ENCODE results near the gene TRIM3. TPM values are rescaled to one million over a fixed set of nuclear protein-coding genes. Genes with fewer than 3 reads are reported as not detected.

TRIM3 gene
- total RNA-seq, 1 experiment from 2014 or later, result 32.8 TPM

- no peak for DNase-seq (ENCODE audit: low spot score)
These were observed 35.7 kb downstream of the TRIM3 start for GRCh38 chr11:6437993-6438392.

GRCh38 chr11:6437423-6437822, 36.3 kb downstream of the TRIM3 start:
- no peak for DNase-seq (ENCODE audit: low spot score)

GRCh38 chr11:6433998-6434660, 39.6 kb downstream of the TRIM3 start:
- DNase-seq (ENCODE audit: low spot score), result no peak

- peak; percentile 98 for DNase-seq (ENCODE audit: low spot score)
These were observed 41.9 kb downstream of the TRIM3 start for GRCh38 chr11:6431861-6432260.

- DNase-seq (ENCODE audit: low spot score), result no peak
These were observed 46.2 kb downstream of the TRIM3 start for GRCh38 chr11:6427516-6427915.

- no peak for DNase-seq (ENCODE audit: low spot score)
These were observed 53.1 kb downstream of the TRIM3 start for GRCh38 chr11:6420677-6421076.

- DNase-seq (ENCODE audit: low spot score), result no peak
These were observed 54.6 kb downstream of the TRIM3 start, which contains the start of gene APBB1 for GRCh38 chr11:6419009-6419631. Gene APBB1 (minus strand): TSS chr11:6419094. CDS start chr11:6411347, 7,747 bp downstream.

GRCh38 chr11:6418557-6419008, 55.2 kb downstream of the TRIM3 start:
- no peak for DNase-seq (ENCODE audit: low spot score)

- DNase-seq (ENCODE audit: low spot score), result no peak
These were observed 55.7 kb downstream of the TRIM3 start for GRCh38 chr11:6417907-6418556.

- no peak for DNase-seq (ENCODE audit: low spot score)
These were observed 57.9 kb downstream of the TRIM3 start for GRCh38 chr11:6415797-6416196.

GRCh38 chr11:6414874-6415328, 58.8 kb downstream of the TRIM3 start:
- DNase-seq (ENCODE audit: low spot score), result no peak

GRCh38 chr11:6413791-6414201, 59.9 kb downstream of the TRIM3 start:
- no peak for DNase-seq (ENCODE audit: low spot score)

- no peak for DNase-seq (ENCODE audit: low spot score)
These were observed 62.1 kb downstream of the TRIM3 start for GRCh38 chr11:6411594-6412031.

GRCh38 chr11:6410695-6411430, 62.9 kb downstream of the TRIM3 start:
- DNase-seq (ENCODE audit: low spot score), result no peak

GRCh38 chr11:6406370-6406769, 67.4 kb downstream of the TRIM3 start:
- no peak for DNase-seq (ENCODE audit: low spot score)

GRCh38 chr11:6405846-6406245, 67.9 kb downstream of the TRIM3 start:
- DNase-seq (ENCODE audit: low spot score), result no peak

GRCh38 chr11:6405052-6405667, 68.6 kb downstream of the TRIM3 start:
- DNase-seq (ENCODE audit: low spot score), result no peak

- DNase-seq (ENCODE audit: low spot score), result no peak
These were observed 69.2 kb downstream of the TRIM3 start for GRCh38 chr11:6404342-6405051.

- no peak for DNase-seq (ENCODE audit: low spot score)
These were observed 70.2 kb downstream of the TRIM3 start for GRCh38 chr11:6403539-6403938.

- peak; percentile 41 for DNase-seq (ENCODE audit: low spot score)
These were observed 71.2 kb downstream of the TRIM3 start for GRCh38 chr11:6402561-6402981.

- no peak for DNase-seq (ENCODE audit: low spot score)
These were observed 71.7 kb downstream of the TRIM3 start for GRCh38 chr11:6402061-6402470.

Measured in A172 (cell line).